ENCODE results near the gene IFITM1. TPM values are rescaled to one million over a fixed set of nuclear protein-coding genes. Genes with fewer than 3 reads are reported as not detected.
A peak's percentile ranks its signal among the peaks of the same experiment; 100 is the strongest.

Gene IFITM1
- total and polyA plus RNA-seq, 2 of the 13 experiments (the other 11 are each of a cell fraction or from before 2014, with no cell fraction given): 0.38 to 11.1 TPM

DNA sequence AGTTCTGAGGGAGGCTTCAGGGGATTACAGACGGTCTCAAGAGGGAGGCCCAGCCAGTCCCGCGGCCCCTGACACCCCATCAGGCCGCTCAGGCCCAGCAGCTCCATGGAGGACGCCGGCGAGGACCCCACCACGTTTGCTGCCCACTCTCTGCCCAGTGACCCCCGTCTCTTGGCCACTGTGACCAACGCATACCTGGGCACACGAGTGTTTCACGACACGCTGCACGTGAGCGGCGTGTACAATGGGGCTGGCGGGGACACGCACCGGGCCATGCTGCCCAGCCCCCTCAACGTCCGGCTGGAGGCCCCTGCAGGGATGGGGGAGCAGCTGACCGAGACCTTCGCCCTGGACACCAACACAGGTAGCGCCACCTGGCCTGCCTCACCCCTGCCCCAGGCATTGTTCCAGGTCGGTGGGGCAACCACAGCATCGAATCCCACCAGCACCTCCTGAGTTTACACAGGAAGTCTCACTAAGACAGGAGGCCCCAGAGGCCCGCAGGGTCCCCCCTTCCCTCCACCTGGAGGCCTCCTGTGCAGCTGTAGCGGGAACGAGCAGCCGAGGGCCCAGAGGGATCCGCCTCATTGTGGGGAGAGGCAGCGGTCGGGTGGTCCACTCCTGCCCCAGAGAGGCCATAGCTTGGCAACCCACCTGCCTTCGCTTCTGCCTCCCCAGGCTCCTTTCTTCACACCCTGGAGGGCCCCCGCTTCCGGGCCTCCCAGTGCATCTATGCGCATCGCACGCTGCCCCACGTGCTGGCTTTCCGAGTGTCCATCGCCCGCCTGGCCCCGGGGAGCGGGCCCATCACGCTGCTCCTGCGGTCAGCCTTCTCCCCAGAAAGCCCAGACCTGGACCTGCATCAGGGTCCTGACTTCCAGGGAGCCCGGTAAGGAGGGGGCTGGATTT lies 23.9 kb upstream of the IFITM1 start (continued):
- TF ChIP-seq, protein P1, sequence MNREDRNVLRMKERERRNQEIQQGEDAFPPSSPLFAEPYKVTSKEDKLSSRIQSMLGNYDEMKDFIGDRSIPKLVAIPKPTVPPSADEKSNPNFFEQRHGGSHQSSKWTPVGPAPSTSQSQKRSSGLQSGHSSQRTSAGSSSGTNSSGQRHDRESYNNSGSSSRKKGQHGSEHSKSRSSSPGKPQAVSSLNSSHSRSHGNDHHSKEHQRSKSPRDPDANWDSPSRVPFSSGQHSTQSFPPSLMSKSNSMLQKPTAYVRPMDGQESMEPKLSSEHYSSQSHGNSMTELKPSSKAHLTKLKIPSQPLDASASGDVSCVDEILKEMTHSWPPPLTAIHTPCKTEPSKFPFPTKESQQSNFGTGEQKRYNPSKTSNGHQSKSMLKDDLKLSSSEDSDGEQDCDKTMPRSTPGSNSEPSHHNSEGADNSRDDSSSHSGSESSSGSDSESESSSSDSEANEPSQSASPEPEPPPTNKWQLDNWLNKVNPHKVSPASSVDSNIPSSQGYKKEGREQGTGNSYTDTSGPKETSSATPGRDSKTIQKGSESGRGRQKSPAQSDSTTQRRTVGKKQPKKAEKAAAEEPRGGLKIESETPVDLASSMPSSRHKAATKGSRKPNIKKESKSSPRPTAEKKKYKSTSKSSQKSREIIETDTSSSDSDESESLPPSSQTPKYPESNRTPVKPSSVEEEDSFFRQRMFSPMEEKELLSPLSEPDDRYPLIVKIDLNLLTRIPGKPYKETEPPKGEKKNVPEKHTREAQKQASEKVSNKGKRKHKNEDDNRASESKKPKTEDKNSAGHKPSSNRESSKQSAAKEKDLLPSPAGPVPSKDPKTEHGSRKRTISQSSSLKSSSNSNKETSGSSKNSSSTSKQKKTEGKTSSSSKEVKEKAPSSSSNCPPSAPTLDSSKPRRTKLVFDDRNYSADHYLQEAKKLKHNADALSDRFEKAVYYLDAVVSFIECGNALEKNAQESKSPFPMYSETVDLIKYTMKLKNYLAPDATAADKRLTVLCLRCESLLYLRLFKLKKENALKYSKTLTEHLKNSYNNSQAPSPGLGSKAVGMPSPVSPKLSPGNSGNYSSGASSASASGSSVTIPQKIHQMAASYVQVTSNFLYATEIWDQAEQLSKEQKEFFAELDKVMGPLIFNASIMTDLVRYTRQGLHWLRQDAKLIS (CRISPR knock-in tag; IDR thresholded peaks at IDR 0.05): no peak
- TF ChIP-seq, protein P2, sequence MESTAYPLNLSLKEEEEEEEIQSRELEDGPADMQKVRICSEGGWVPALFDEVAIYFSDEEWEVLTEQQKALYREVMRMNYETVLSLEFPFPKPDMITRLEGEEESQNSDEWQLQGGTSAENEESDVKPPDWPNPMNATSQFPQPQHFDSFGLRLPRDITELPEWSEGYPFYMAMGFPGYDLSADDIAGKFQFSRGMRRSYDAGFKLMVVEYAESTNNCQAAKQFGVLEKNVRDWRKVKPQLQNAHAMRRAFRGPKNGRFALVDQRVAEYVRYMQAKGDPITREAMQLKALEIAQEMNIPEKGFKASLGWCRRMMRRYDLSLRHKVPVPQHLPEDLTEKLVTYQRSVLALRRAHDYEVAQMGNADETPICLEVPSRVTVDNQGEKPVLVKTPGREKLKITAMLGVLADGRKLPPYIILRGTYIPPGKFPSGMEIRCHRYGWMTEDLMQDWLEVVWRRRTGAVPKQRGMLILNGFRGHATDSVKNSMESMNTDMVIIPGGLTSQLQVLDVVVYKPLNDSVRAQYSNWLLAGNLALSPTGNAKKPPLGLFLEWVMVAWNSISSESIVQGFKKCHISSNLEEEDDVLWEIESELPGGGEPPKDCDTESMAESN (CRISPR knock-in tag; conservative IDR thresholded peaks at IDR 0.05): no peak
- 0 out of 2 replicates have a peak, but pooled peaks have one; percentile 63 for TF ChIP-seq DNMT1 (CRISPR knock-in tag; IDR thresholded peaks at IDR 0.05)

DNA sequence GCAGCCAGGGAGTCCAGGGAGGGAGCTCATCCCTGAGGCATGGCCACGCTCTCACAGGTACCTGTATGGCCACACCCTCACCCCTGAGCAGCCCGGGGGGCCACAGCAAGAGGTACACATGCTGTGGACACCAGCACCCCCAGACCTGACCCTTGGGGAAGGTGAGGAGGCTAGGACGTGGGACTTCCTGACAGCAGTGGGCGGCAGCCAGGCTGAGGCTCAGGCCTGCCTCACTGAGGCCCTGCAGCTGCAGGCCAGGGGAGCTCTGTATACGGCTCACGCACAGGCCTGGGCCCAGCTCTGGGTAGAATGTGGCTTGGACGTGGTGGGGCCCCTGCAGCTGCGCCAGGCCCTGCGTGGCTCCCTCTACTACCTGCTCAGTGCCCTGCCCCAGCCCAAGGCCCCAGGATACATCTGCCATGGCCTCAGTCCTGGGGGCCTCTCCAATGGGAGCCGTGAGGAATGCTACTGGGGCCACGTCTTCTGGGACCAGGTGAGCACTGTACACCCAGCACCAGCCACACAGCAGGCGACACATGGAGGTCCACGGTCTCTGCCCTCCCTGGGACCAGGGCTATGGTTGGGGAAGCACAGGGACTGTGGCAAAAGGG lies 23.1 kb upstream of the IFITM1 start:
- no peak for FAIRE-seq
- POLR2A ChIA-PET: no interaction called here
- intact Hi-C loops (cut with micrococcal nuclease; ENCODE audit: unreplicated experiment) (no loop called here), in situ Hi-C loops (cut with HindIII; ENCODE audit: extremely low pct_ligation_motif_present, low pct_unique_long_range_greater_than_20kb) (no loop called here)
- no peak for ATAC-seq
- Histone ChIP-seq H3K36me3 (replicated peaks in 1 of 2; ENCODE audit: control insufficient read depth in 1 of 2, insufficient read depth in 2 of 2, low read length in 2 of 2) (0 out of 5 replicates have a peak, but pooled peaks cover 0 to 2% of the 10 kb centered on the region in 2 experiments), H3K27me3 (ENCODE audit: control insufficient read depth in 1 of 2, insufficient read depth in 2 of 2, low read length in 2 of 2) (peaks cover 5 to 26% of the 10 kb centered on the region in 2 experiments; a peak in 4 of 5 replicates), H3K4me1 (ENCODE audit: insufficient read depth, low read length) (peaks cover 21% of the 10 kb centered on the region), H3K9ac (ENCODE audit: insufficient read depth, low read depth, low read length) (no peak overlapping the region), H3K79me2 (ENCODE audit: insufficient read depth, low read length) (no peaks in the 10 kb centered on the region), H3K27ac (ENCODE audit: extremely low read length, insufficient read depth, low read length) (no peak overlapping the region), H2AFZ (ENCODE audit: low read length) (no peak overlapping the region), H4K20me1 (ENCODE audit: insufficient read depth, low read length) (no peaks in the 10 kb centered on the region), H3K4me2 (ENCODE audit: low read depth, low read length) (peak overlapping the region; percentile 72; the same call in 1 of the 2 replicates), H3K4me3 (replicated peaks in 1 of 3; ENCODE audit: insufficient read depth in 1 of 3, low read depth in 2 of 3, low read length in 3 of 3) (no peak overlapping the region), H3K9me3 (ENCODE audit: low read length) (no peaks in the 10 kb centered on the region)
- TF ChIP-seq NCOA1 (CRISPR knock-in tag; IDR thresholded peaks at IDR 0.05): no peak
- TF ChIP-seq, protein P3, sequence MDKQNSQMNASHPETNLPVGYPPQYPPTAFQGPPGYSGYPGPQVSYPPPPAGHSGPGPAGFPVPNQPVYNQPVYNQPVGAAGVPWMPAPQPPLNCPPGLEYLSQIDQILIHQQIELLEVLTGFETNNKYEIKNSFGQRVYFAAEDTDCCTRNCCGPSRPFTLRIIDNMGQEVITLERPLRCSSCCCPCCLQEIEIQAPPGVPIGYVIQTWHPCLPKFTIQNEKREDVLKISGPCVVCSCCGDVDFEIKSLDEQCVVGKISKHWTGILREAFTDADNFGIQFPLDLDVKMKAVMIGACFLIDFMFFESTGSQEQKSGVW (CRISPR knock-in tag; IDR thresholded peaks at IDR 0.05; ENCODE audit: borderline replicate concordance): no peak
- DNase-seq (ENCODE audit: low spot score): no peak
- CTCF ChIA-PET (ENCODE audit: low intra/inter-chr PET ratio, low total read pairs): no interaction called here
- WGBS (ENCODE audit: low lambda C conversion rate): 93% methylated on average over 5 of the region's 13 CpGs
- no TSS peak for BruUV-seq (replicated peaks)
